ENCODE data around the gene BCORL1. TPM values are rescaled to one million over a fixed set of nuclear protein-coding genes. Genes with fewer than 3 reads are reported as not detected.

Gene BCORL1
- total and polyA plus RNA-seq, 2 of the 4 experiments (the other 2 are of a cell fraction), result 0.54 to 1.6 TPM

GRCh38 chrX:130047416-130047815 lies 65.0 kb downstream of the BCORL1 start:
- 80% methylated on average over 1 of the region's 5 CpGs; no CpG with 5 or more reads in 1 of the 2 experiments for WGBS, 2 experiments (ENCODE audit: extremely low coverage in 2 of 2, insufficient read length in 1 of 2)

More at GRCh38 chrX:130047416-130047815, 65.0 kb downstream of the BCORL1 start:
- no TSS peak for BruUV-seq (replicated peaks)
- Histone ChIP-seq H4K5ac (ENCODE audit: low read depth, low read length) (no peak overlapping the region), H3K18ac (ENCODE audit: low read depth, low read length) (no peak overlapping the region), H3K27me3 (ENCODE audit: control insufficient read depth, insufficient read depth, low read length) (no peaks in the 10 kb centered on the region; the same call in 1 of the 2 replicates), H3K9ac (ENCODE audit: low read depth, low read length) (no peak overlapping the region), H3K56ac (ENCODE audit: extremely low read depth, insufficient read depth, low read length) (no peak overlapping the region), H3K4me2 (ENCODE audit: low read depth, low read length) (no peak overlapping the region), H2BK120ac (ENCODE audit: low read depth, low read length) (no peak overlapping the region), H4K20me1 (ENCODE audit: insufficient read depth, low read length) (no peaks in the 10 kb centered on the region), H3K4ac (ENCODE audit: low read depth, low read length) (no peak overlapping the region), H3K14ac (replicated peaks; ENCODE audit: low read depth, low read length) (no peak overlapping the region), H2AK9ac (replicated peaks; ENCODE audit: low read depth, low read length, poor library complexity) (no peak overlapping the region), H2AFZ (replicated peaks; ENCODE audit: low read length, poor library complexity) (no peak overlapping the region), H3K23ac (ENCODE audit: low read depth, low read length) (no peak overlapping the region), H4K91ac (ENCODE audit: insufficient read depth, low read depth, low read length) (no peak overlapping the region), H3K4me3 (ENCODE audit: insufficient read depth, low read depth, low read length) (no peak overlapping the region), H2BK20ac (ENCODE audit: low read depth, low read length) (no peak overlapping the region), H2BK15ac (ENCODE audit: low read depth, low read length) (no peak overlapping the region), H2BK5ac (ENCODE audit: low read depth, low read length, poor library complexity, severe bottlenecking) (no peak overlapping the region), H3K9me3 (ENCODE audit: control insufficient read depth, insufficient read depth, low read length) (no peaks in the 10 kb centered on the region; the same call in 1 of the 2 replicates), H2AK5ac (ENCODE audit: low read depth, low read length) (no peak overlapping the region), H3K4me1 (ENCODE audit: control insufficient read depth, insufficient read depth, low read length) (no peaks in the 10 kb centered on the region), H3K9me1 (ENCODE audit: insufficient read depth, low read length) (no peaks in the 10 kb centered on the region), H4K8ac (ENCODE audit: low read depth in 2 of 2, low read length in 2 of 2) (no peak overlapping the region), H3K27ac (ENCODE audit: insufficient read depth, low read length) (no peak overlapping the region), H3K36me3 (ENCODE audit: control insufficient read depth, insufficient read depth, low read length) (peaks cover 18% of the 10 kb centered on the region; the same call in 1 of the 2 replicates), H3K79me1 (ENCODE audit: low read depth in 1 of 2, low read length in 2 of 2) (no peaks in the 10 kb centered on the region)
- ATAC-seq (ENCODE audit: low read depth), result no peak
- CTCF ChIA-PET, result no interaction called here
- intact Hi-C loops (cut with micrococcal nuclease) (no loop called here), in situ Hi-C loops (cut with MboI; ENCODE audit: low sequenced_read_pairs) (no loop called here), dilution Hi-C loops (cut with HindIII; ENCODE audit: low sequenced_read_pairs, unreplicated experiment) (no loop called here)
- POLR2A ChIA-PET (ENCODE audit: unreplicated experiment), result no interaction called here
- TF ChIP-seq SMC3 (IDR thresholded peaks at IDR 0.05; ENCODE audit: low read depth, low read length) (no peak), RFX5 (IDR thresholded peaks at IDR 0.05; ENCODE audit: low read depth, low read length) (no peak), ELK1 (IDR thresholded peaks at IDR 0.05; ENCODE audit: borderline replicate concordance, low read depth, low read length) (no peak), MXI1 (IDR thresholded peaks at IDR 0.05; ENCODE audit: borderline replicate concordance, low read depth, low read length) (no peak)
- no peak for DNase-seq

Measured in IMR-90 (cell line).